Omental fat pad (tissue), 4 donors: ENCODE data around the gene ITPR1. TPM values are rescaled to one million over a fixed set of nuclear protein-coding genes. Genes with fewer than 3 reads are reported as not detected.

Experiments used
- ATAC-seq: fragments of 150-250 bp; one replicate; pipeline ENCODE4 v1.9.1; 2016; ENCODE audit warnings: mild to moderate bottlenecking, moderate library complexity; ENCODE audit not compliant: low FRiP score
- DNase-seq: peaks from one replicate; pipeline ENCODE4 v3.0.0-alpha.2; 2019; ENCODE audit warnings: low spot score
- total RNA-seq, 4 donors: library from RNA; depleted of rRNA; stranded (reverse); fragments of >200 nt; gene quantifications; one replicate each; pipeline ENCODE4 v1.1.0, GENCODE V29; 2016
- TF ChIP-seq, protein P1 (sequence below), 3 donors: fragments of 450-650 bp; IDR thresholded peaks; one replicate each; pipeline ENCODE4 v1.5.1; 2016 to 2017; ENCODE audit warnings: antibody characterized with exemption in 3 of 3, mild to moderate bottlenecking in 3 of 3, moderate library complexity in 2 of 3

ITPR1 gene
- total RNA-seq, 4 donors from 2014 or later: 38.3 to 58.5 (median 41.3) TPM

DNA sequence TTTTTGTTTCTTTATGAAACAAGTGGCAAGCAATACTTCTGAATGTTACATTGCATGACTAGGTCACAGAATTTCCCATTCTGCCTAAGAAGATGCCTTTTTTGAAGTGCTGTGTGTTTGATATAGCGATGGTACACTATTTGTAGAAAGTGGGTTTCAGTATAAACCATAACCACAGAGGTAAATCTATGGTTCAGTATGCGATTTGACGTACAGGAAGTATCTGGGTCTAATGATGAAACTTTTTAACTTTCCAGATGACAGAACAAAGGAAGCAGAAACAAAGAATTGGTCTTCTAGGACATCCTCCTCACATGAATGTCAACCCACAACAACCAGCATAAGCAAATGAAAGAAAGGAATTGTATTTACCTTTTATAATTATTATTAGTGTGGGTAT lies 352.7 kb downstream of the ITPR1 start:
- ATAC-seq (no peak), DNase-seq (no peak)
- TF ChIP-seq, protein P1, sequence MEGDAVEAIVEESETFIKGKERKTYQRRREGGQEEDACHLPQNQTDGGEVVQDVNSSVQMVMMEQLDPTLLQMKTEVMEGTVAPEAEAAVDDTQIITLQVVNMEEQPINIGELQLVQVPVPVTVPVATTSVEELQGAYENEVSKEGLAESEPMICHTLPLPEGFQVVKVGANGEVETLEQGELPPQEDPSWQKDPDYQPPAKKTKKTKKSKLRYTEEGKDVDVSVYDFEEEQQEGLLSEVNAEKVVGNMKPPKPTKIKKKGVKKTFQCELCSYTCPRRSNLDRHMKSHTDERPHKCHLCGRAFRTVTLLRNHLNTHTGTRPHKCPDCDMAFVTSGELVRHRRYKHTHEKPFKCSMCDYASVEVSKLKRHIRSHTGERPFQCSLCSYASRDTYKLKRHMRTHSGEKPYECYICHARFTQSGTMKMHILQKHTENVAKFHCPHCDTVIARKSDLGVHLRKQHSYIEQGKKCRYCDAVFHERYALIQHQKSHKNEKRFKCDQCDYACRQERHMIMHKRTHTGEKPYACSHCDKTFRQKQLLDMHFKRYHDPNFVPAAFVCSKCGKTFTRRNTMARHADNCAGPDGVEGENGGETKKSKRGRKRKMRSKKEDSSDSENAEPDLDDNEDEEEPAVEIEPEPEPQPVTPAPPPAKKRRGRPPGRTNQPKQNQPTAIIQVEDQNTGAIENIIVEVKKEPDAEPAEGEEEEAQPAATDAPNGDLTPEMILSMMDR (IDR thresholded peaks at IDR 0.05): no peak

DNA sequence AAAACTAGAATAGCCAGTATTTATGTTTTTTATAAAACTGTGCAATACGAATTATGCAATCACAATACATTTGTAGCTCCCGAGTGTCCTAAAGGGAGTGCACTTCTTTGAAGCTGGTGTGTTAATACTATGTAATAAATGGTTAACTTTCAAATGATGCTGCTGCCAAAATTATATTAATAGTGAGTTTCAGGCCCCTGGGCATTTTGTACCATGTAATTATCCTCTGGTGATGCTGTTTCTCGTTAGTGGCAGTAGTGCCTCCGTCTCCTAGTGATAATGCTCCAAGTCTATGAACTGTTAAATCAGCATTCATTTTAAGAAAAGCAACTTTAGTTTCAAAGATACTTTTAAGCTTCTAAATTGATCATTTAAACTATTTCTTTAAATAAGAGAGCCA lies 353.4 kb downstream of the ITPR1 start:
- TF ChIP-seq, protein P1 (IDR thresholded peaks at IDR 0.05): no peak
- no peak for ATAC-seq
- DNase-seq: no peak

DNA sequence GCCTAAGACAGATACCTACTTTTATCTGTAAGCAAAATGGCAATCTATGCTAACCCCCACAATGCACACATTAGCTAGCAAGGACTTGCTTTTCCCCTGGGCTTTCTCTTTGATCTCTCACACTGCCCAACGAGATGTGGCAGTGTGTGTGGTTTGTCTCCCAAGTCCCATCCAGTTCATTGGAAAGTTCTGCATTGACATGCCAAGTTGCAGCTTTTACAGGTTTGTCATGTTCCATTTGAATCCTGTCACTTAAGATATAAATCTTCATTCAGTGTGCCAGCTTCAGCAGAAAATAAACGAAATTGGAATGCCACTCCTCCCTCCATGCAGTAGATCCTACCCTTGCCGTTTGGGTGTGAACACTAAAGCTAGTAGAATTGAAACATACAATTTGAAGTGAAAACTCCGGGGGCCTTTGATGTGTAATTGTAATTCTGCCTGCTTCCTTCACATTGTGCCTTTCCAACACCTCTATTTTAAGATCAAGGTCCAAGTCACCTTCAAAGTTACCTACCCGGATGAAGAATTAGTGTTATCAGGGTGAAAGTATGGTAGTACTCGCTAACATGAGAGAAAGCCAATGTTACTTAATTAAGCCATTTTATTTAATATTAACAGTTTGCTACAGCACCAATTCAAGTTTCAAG lies 355.2 kb downstream of the ITPR1 start:
- ATAC-seq (no peak), DNase-seq (no peak)
- TF ChIP-seq, protein P1 (IDR thresholded peaks at IDR 0.05): no peak

GRCh38 chr3:4849136-4849535 lies 356.0 kb downstream of the ITPR1 start:
- no peak for ATAC-seq
- TF ChIP-seq, protein P1 (IDR thresholded peaks at IDR 0.05): no peak
- DNase-seq: no peak

GRCh38 chr3:4849739-4850138 lies 356.6 kb downstream of the ITPR1 start:
- ATAC-seq (no peak), DNase-seq (no peak)
- TF ChIP-seq, protein P1 (IDR thresholded peaks at IDR 0.05): no peak

GRCh38 chr3:4850211-4850927 lies 357.2 kb downstream of the ITPR1 start:
- no peak for DNase-seq
- TF ChIP-seq, protein P1 (IDR thresholded peaks at IDR 0.05): no peak
- ATAC-seq: no peak

DNA sequence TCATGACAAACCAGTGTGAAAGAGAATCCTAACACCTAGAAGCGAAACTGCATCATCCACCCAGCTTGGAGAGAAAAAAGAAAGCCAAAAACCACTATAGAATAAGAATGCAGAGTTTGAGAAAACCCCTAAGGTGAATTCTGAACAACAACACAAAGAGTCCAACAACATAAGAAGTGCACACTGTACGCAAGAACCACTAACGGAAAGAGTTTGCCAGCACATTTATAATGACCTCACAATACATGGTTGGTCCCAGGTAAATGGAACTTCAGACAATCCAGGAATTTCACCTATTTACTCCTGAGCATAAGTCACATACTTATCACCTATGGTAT lies 357.7 kb downstream of the ITPR1 start:
- TF ChIP-seq, protein P1 (IDR thresholded peaks at IDR 0.05): no peak
- DNase-seq: no peak
- ATAC-seq: no peak
